KMS-11 (cell line): Measurements from ENCODE around the gene GFER.

ENCODE experiments used
- H2AFZ ChIP-seq: fragments of 200-600 bp; sonication (generic); 2 replicates; pipeline ENCODE4 v1.6.1; 2016; ENCODE audit warnings: antibody characterized with exemption, mixed run types, low read depth
- H3K27ac ChIP-seq: fragments of 200-600 bp; sonication (generic); 2 replicates; pipeline ENCODE4 v1.6.1; 2016; ENCODE audit warnings: mild to moderate bottlenecking, mixed run types
- H3K27me3 ChIP-seq: fragments of 200-600 bp; sonication (generic); 2 replicates; pipeline ENCODE4 v1.6.1; 2017; ENCODE audit warnings: mild to moderate bottlenecking, low read depth, mixed run types, moderate library complexity; ENCODE audit not compliant: insufficient read depth
- H3K36me3 ChIP-seq: fragments of 200-600 bp; sonication (generic); 2 replicates; pipeline ENCODE4 v1.6.1; 2017; ENCODE audit warnings: mild to moderate bottlenecking, mixed run types; ENCODE audit not compliant: insufficient read depth
- H3K4me1 ChIP-seq: fragments of 200-600 bp; sonication (generic); 2 replicates; pipeline ENCODE4 v1.6.1; 2016; ENCODE audit warnings: mild to moderate bottlenecking, low read depth, mixed run types; ENCODE audit not compliant: poor library complexity, severe bottlenecking
- H3K4me2 ChIP-seq: fragments of 200-600 bp; sonication (generic); 2 replicates; pipeline ENCODE4 v1.7.0; 2016; ENCODE audit warnings: mild to moderate bottlenecking, mixed run types
- H3K4me3 ChIP-seq: fragments of 200-600 bp; sonication (generic); IDR thresholded peaks from 2 replicates; pipeline ENCODE4 v1.6.1; 2017; ENCODE audit warnings: low read depth, low read length, mixed read lengths; ENCODE audit not compliant: insufficient read depth
- H3K79me2 ChIP-seq: fragments of 200-600 bp; sonication (generic); 2 replicates; pipeline ENCODE4 v1.6.1; 2016; ENCODE audit warnings: low read depth, mixed run types; ENCODE audit not compliant: insufficient read depth
- H3K9ac ChIP-seq: fragments of 200-600 bp; sonication (generic); 2 replicates; pipeline ENCODE4 v1.6.1; 2016; ENCODE audit warnings: mild to moderate bottlenecking, mixed run types
- H4K20me1 ChIP-seq: fragments of 200-600 bp; sonication (generic); 2 replicates; pipeline ENCODE4 v1.6.1; 2016; ENCODE audit warnings: mild to moderate bottlenecking, mixed run types; ENCODE audit not compliant: insufficient read depth
- TF ChIP-seq, protein P1 (sequence below): fragments of 200-600 bp; sonication (generic); conservative IDR thresholded peaks from 2 replicates; pipeline ENCODE4 v1.6.1; 2017; ENCODE audit warnings: low read depth, mild to moderate bottlenecking, antibody characterized with exemption, low read length, moderate library complexity, mixed read lengths

Gene GFER

DNA sequence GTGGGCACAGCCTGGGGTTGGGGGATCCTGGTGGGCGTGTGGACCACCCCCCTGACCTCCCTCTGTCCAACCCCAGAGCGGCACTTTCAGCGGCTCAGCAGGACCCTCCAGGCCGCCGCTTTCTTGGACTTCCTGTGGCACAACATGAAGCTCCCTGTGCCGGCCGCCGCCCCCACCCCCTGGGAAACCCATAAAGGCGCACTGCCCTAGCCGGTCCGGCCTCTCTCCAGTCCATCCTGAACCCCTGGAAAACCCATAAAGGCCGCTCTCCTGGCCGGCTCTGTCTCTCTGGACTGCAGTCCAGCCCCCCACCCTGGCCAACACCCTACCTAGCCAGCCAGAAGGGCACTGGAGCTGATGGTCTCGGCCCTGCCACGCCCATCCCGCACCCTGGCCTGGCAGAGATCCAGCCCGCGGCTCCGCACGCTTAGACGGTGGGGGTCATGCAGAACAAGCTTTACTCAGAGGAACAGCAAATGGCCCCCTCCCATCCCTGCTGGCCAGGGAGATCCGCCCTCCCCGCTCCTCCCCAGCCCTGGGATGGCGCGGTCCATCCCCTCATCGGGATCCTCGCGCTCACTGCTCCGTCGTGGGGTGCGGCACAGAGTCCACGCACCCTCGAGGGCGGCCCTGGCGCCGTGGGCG is 5.4 kb upstream of the GFER start:
- Histone ChIP-seq H3K36me3 (no peaks in the 10 kb centered on the region; the same call in 1 of the 2 replicates), H4K20me1 (no peaks in the 10 kb centered on the region), H3K79me2 (peaks cover 3% of the 10 kb centered on the region; the same call in 1 of the 2 replicates), H3K4me1 (peaks cover 31% of the 10 kb centered on the region), H2AFZ (no peak overlapping the region), H3K4me3 (no peak overlapping the region), H3K4me2 (no peak overlapping the region), H3K27me3 (peaks cover 5% of the 10 kb centered on the region; the same call in 1 of the 2 replicates), H3K9ac (no peak overlapping the region), H3K27ac (no peak overlapping the region)
- TF ChIP-seq, protein P1, sequence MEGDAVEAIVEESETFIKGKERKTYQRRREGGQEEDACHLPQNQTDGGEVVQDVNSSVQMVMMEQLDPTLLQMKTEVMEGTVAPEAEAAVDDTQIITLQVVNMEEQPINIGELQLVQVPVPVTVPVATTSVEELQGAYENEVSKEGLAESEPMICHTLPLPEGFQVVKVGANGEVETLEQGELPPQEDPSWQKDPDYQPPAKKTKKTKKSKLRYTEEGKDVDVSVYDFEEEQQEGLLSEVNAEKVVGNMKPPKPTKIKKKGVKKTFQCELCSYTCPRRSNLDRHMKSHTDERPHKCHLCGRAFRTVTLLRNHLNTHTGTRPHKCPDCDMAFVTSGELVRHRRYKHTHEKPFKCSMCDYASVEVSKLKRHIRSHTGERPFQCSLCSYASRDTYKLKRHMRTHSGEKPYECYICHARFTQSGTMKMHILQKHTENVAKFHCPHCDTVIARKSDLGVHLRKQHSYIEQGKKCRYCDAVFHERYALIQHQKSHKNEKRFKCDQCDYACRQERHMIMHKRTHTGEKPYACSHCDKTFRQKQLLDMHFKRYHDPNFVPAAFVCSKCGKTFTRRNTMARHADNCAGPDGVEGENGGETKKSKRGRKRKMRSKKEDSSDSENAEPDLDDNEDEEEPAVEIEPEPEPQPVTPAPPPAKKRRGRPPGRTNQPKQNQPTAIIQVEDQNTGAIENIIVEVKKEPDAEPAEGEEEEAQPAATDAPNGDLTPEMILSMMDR = no peak

DNA sequence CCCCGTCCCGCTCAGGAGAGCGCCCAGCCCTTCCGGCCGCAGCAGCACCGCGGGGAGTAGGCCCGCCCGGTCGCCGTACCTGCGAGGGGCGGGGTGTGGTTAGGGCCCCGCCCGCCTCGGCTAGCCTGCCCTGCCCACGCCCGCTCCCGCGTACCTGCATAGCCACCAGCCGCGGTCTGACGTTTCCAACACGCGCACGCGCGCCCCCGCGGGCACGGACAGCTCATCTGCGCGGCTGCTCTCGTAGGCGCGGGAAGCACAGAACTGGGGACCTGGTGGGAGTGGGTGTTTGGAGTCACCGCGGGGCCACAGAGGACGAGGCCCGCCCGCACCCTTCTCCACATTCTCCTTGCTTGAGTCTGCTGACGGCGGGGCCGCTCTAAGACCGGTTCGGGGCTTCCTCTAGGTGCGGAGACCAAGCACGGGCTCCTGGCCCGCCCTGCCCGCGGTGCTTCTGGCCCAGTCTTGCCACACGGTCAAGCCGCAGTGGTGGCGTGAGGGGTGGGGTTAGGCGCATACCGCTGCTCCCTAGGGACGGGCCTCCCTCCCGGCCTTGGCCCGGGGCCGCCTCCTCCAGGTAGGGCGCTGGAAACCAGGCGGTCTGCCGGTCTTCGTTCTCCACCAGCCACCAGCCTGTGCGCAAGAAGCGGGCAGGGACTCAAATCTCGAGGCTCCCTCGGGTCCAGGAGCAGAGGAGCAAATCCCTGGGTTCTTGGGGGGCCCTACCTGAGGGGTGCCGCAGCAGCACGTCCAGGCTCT is 4.5 kb upstream of the GFER start:
- H4K20me1 ChIP-seq = no peaks in the 10 kb centered on the region
- no peak overlapping the region for H3K9ac ChIP-seq
- H3K79me2 ChIP-seq = no peaks in the 10 kb centered on the region
- H3K4me2 ChIP-seq = no peak overlapping the region
- H3K4me1 ChIP-seq = peaks cover 28% of the 10 kb centered on the region
- H3K4me3 ChIP-seq = no peak overlapping the region
- no peak overlapping the region for H3K27ac ChIP-seq
- H2AFZ ChIP-seq = no peak overlapping the region
- TF ChIP-seq, protein P1 = no peak
- no peaks in the 10 kb centered on the region; the same call in 1 of the 2 replicates for H3K36me3 ChIP-seq
- peaks cover 5% of the 10 kb centered on the region; the same call in 1 of the 2 replicates for H3K27me3 ChIP-seq

DNA sequence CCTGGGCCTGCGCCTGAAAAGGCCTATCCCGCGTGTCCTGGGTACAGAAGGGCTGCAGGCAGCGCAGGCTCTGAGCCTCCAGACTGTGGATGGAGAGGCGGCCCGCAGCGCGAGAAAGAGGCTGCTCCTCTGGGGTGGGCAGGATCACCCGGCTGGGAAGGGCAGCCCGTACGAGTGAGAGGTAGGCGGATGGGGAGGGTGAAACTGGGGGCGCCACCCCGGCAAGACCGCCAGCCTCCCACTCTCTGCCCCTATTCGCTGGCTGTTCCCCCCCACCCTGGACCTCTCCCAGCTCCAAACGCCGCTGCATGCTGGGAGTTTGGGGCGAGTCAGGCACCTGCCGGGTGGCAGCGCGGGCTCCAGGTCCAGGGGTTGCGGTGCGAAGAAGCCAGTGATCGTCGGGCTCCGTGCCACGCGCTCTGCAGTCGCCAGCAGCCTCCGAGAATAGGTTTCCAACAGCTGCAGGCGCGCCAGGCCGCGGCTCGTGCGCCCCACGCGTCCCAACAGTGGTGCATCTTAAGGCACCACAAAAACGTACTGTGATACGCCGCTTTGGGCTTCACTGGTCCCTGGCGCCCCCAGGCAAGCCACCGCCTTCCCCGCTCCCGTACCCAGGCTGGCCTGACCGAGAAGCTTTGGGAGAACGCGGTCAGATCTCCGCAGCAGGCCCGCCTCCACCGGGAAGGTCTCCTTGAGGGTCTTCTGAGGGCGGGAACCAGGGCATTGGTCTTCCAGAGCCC is 3.8 kb upstream of the GFER start:
- H3K4me3 ChIP-seq = no peak overlapping the region
- no peaks in the 10 kb centered on the region for H3K79me2 ChIP-seq
- H3K4me1 ChIP-seq = peaks cover 30% of the 10 kb centered on the region
- TF ChIP-seq, protein P1 = no peak
- H2AFZ ChIP-seq = no peak overlapping the region
- peaks cover 5% of the 10 kb centered on the region; the same call in 1 of the 2 replicates for H3K27me3 ChIP-seq
- H3K9ac ChIP-seq = no peak overlapping the region
- no peaks in the 10 kb centered on the region for H4K20me1 ChIP-seq
- no peaks in the 10 kb centered on the region; the same call in 1 of the 2 replicates for H3K36me3 ChIP-seq
- H3K27ac ChIP-seq = no peak overlapping the region
- no peak overlapping the region for H3K4me2 ChIP-seq

DNA sequence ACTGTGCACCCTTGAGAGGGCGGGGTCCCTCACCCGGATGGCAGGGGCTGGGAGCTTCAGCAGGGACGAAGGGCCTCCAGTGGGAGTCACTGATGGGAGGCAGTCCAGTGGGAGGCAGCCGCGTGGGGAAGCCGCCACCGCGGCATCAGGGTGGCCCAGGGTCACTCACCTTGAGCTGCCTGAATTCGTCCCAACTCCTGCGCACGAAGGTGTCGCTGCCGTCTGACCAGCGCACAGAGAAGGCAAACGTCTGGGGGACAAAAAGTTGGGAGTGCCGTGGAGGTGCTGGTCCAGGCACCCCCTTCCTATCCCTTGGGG is 3.3 kb upstream of the GFER start:
- Histone ChIP-seq H2AFZ (no peak overlapping the region), H3K4me3 (no peak overlapping the region), H4K20me1 (no peaks in the 10 kb centered on the region), H3K4me2 (no peak overlapping the region), H3K27ac (no peak overlapping the region), H3K36me3 (no peaks in the 10 kb centered on the region; the same call in 1 of the 2 replicates), H3K4me1 (peaks cover 36% of the 10 kb centered on the region), H3K79me2 (no peaks in the 10 kb centered on the region), H3K27me3 (peaks cover 5% of the 10 kb centered on the region; the same call in 1 of the 2 replicates), H3K9ac (no peak overlapping the region)
- TF ChIP-seq, protein P1 = no peak
